Activated T-cell treated with anti-CD3 and anti-CD28 coated beads, Interleukin-2, amount 50 U/mL, for 48 hours (primary cell): ENCODE results near the gene BCL2L12.
"Not testable (repeated sequence)": the region's sequence is repeated elsewhere in the genome, so short reads cannot be mapped to it uniquely, and the experiment has no call there.

ENCODE experiments used
- DNase-seq, 2 experiments: peaks; one replicate each; pipeline ENCODE4 v3.0.0-alpha.2; 2020

Gene BCL2L12

GRCh38 chr19:49713236-49713845 lies 47.6 kb downstream of the BCL2L12 start:
- DNase-seq = no peak

- DNase-seq = no peak
Measured at GRCh38 chr19:49716154-49716553, 50.4 kb downstream of the BCL2L12 start.

DNA sequence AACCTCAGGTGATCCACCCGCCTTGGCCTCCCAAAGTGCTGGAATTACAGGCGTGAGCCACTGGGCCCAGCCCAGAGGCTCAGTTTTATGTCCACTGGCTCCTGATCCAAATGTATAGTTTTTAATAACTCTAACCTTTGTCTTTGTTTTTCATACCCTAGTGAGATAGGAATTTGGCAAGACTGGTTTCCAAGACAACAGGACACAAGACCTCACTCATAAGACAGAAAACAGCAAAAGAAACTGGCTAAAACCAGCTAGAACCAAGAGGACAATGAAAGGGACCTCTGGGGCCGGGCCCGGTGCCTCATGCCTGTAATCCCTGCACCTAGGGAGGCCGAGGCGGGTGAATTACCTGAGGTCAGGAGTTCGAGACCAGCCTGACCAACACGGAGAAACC lies 52.8 kb downstream of the BCL2L12 start:
- no peak for DNase-seq

- no peak for DNase-seq
Measured at GRCh38 chr19:49718991-49719390, 53.3 kb downstream of the BCL2L12 start.

- DNase-seq = not testable (repeated sequence)
Measured at GRCh38 chr19:49719420-49719819, 53.7 kb downstream of the BCL2L12 start.
